K562 (cell line): ENCODE data around the gene UNKL. TPM values are rescaled to one million over a fixed set of nuclear protein-coding genes. Genes with fewer than 3 reads are reported as not detected.

Experiments used
- ATAC-seq: fragments of 200-7000 bp; cut with Tn5 transposase; 3 replicates; pipeline ENCODE4 v1.9.1; 2020; ENCODE audit warnings: moderate library complexity
- BruUV-seq: library from RNA; stranded (reverse); fragments of 400-500 nt; replicated peaks from 2 replicates; lab custom pipeline; 2021; lab: Mats Ljungman, UMichigan
- CTCF ChIA-PET: fragments of 300-600 bp; formaldehyde crosslinking; extraction: SDS; loops from one replicate; lab custom pipeline; 2021; ENCODE audit warnings: low intra/inter-chr PET ratio; lab: Yijun Ruan, JAX
- POLR2A ChIA-PET: fragments of 300-600, 350-650 bp; sonication (Branson Sonifier 250); formaldehyde crosslinking; extraction: SDS; loops from one replicate; lab custom pipeline; 2021; ENCODE audit warnings: antibody characterized with exemption, inconsistent platforms; lab: Yijun Ruan, JAX
- DNase-seq, 4 experiments: peaks; one replicate each; pipeline versions ENCODE4 v3.0.0 to v3.0.0-alpha.2; 2011 to 2018; ENCODE audit warnings: low spot score in 3 of 4, mixed read lengths in 3 of 4; ENCODE audit errors: extremely low read depth in 1 of 4
- FAIRE-seq: peaks from 2 replicates; lab custom pipeline; 2011; peaks lifted over from hg19 to GRCh38; lab: Jason Lieb, UNC
- H2AFZ ChIP-seq: 2 replicates; pipeline ENCODE4 v1.6.0; 2011; ENCODE audit warnings: low read depth, low read length, control low read depth, inconsistent platforms
- H3K27ac ChIP-seq: fragments of 200-600 bp; 3 replicates; pipeline ENCODE4 v1.8.0; 2011; ENCODE audit warnings: low read depth, mild to moderate bottlenecking, control low read depth, inconsistent platforms, low read length, moderate library complexity, mixed read lengths; ENCODE audit errors: extremely low read depth
- H3K27me3 ChIP-seq, 2 experiments: fragments of 300-600 bp in 1 of 2; 2 replicates in 1 of 2; 3 replicates in 1 of 2; pipeline versions ENCODE4 v1.6.0 to v1.8.0; 2011; ENCODE audit warnings: inconsistent platforms in 2 of 2, low read length in 2 of 2, mild to moderate bottlenecking in 1 of 2, mixed read lengths in 1 of 2, moderate library complexity in 1 of 2; ENCODE audit not compliant: control insufficient read depth in 2 of 2, insufficient read depth in 2 of 2
- H3K36me3 ChIP-seq: fragments of 300-600 bp; 3 replicates; pipeline ENCODE4 v1.8.0; 2011; ENCODE audit warnings: mild to moderate bottlenecking, low read length, inconsistent platforms; ENCODE audit not compliant: control insufficient read depth, insufficient read depth
- H3K4me1 ChIP-seq, 2 experiments: fragments of 200-600 bp in 1 of 2; replicated peaks in 1 of 2; 2 replicates in 1 of 2; 3 replicates in 1 of 2; pipeline versions ENCODE4 v1.5.1 to v1.8.0; 2011; ENCODE audit warnings: inconsistent platforms in 2 of 2, low read length in 2 of 2, mild to moderate bottlenecking in 1 of 2, mixed read lengths in 1 of 2, moderate library complexity in 1 of 2; ENCODE audit not compliant: control insufficient read depth in 2 of 2, insufficient read depth in 2 of 2
- H3K4me2 ChIP-seq: 2 replicates; pipeline ENCODE4 v1.6.1; 2011; ENCODE audit warnings: low read length, control low read depth, inconsistent platforms, mixed read lengths; ENCODE audit not compliant: insufficient read depth
- H3K4me3 ChIP-seq: fragments of 200-600 bp; sonication (generic), shearing (Covaris generic); 2 replicates; pipeline ENCODE4 v1.5.1; 2016; ENCODE audit warnings: control low read depth, inconsistent platforms
- H3K79me2 ChIP-seq: fragments of 200-600 bp; 3 replicates; pipeline ENCODE4 v1.8.0; 2011; ENCODE audit warnings: low read length, inconsistent platforms; ENCODE audit not compliant: control insufficient read depth, insufficient read depth
- H3K9ac ChIP-seq, 2 experiments: 2 replicates each; pipeline versions ENCODE4 v1.6.0 to v1.6.1; 2011; ENCODE audit warnings: low read depth in 2 of 2, low read length in 2 of 2, control low read depth in 1 of 2, inconsistent platforms in 1 of 2, mild to moderate bottlenecking in 1 of 2, mixed read lengths in 1 of 2; ENCODE audit not compliant: insufficient read depth in 1 of 2
- H3K9me1 ChIP-seq: one replicate; pipeline ENCODE4 v1.6.0; 2011; ENCODE audit warnings: inconsistent platforms, mild to moderate bottlenecking, low read length, moderate library complexity; ENCODE audit not compliant: control insufficient read depth, insufficient read depth
- H3K9me3 ChIP-seq: replicated peaks from 2 replicates; pipeline ENCODE4 v1.5.1; 2011; ENCODE audit warnings: low read depth, low read length, inconsistent platforms; ENCODE audit not compliant: control insufficient read depth, insufficient read depth
- H4K20me1 ChIP-seq: replicated peaks from 2 replicates; pipeline ENCODE4 v1.6.1; 2011; ENCODE audit warnings: low read length, inconsistent platforms, mixed read lengths; ENCODE audit not compliant: control insufficient read depth, insufficient read depth
- BRF2 ChIP-seq: IDR thresholded peaks from 3 replicates; pipeline ENCODE4 v1.6.1; 2011; ENCODE audit warnings: borderline replicate concordance, mild to moderate bottlenecking; ENCODE audit not compliant: insufficient read length, insufficient read depth
- GTF2B ChIP-seq: IDR thresholded peaks from 2 replicates; pipeline ENCODE4 v1.6.1; 2011; ENCODE audit not compliant: insufficient read length; ENCODE audit errors: extremely low read depth
- HNRNPL ChIP-seq: fragments of 200-400 bp; formaldehyde crosslinking; IDR thresholded peaks from 2 replicates; pipeline ENCODE4 v1.6.1; 2017; ENCODE audit warnings: low read depth, mild to moderate bottlenecking, low read length
- RBFOX2 ChIP-seq: fragments of 200-400 bp; formaldehyde crosslinking; IDR thresholded peaks from 2 replicates; pipeline ENCODE4 v1.6.1; 2017; ENCODE audit warnings: low read depth, mild to moderate bottlenecking, low read length, moderate library complexity
- STAT5A ChIP-seq: IDR thresholded peaks from 2 replicates; pipeline ENCODE4 v1.6.1; 2012; ENCODE audit warnings: low read length, inconsistent platforms, borderline replicate concordance
- TSHZ1 ChIP-seq: fragments of 250-450 bp; sonication (Bioruptor Pico); IDR thresholded peaks from 2 replicates; pipeline ENCODE4 v1.4.0; 2020; ENCODE audit warnings: mild to moderate bottlenecking, moderate library complexity
- ZNF23 ChIP-seq: fragments of 250-450 bp; sonication (Bioruptor Pico); IDR thresholded peaks from 2 replicates; pipeline ENCODE4 v1.4.0; 2020; ENCODE audit warnings: mild to moderate bottlenecking
- ZZZ3 ChIP-seq: fragments of 450-650 bp; IDR thresholded peaks from 2 replicates; pipeline ENCODE4 v1.6.1; 2016; ENCODE audit warnings: antibody characterized with exemption, mild to moderate bottlenecking, moderate library complexity
- WGBS: fragments of 100-300 bp; shearing (Covaris generic); methylation state at CpG from one replicate; pipeline ENCODE4 v1.1.6; 2016; ENCODE audit warnings: low coverage, mixed read lengths; ENCODE audit not compliant: insufficient coverage; ENCODE audit errors: missing lambda C conversion rate; 5-methylcytosine and 5-hydroxymethylcytosine counted together
- in situ Hi-C: fragments of 300-500 bp; cut with MboI; formaldehyde crosslinking; loops from 4 replicates; pipeline ENCODE4 v1.15.0; 2018; ENCODE audit warnings: inconsistent platforms, mixed read lengths
- intact Hi-C: fragments of 100-400 bp; cut with micrococcal nuclease; formaldehyde crosslinking; loops from 2 replicates; pipeline ENCODE4 v1.14.2; 2022
- polyA plus RNA-seq, 8 experiments: library from polyadenylated mRNA; depleted of rRNA in 4 of 8; stranded (reverse) in 5 of 8; unstranded in 3 of 8; fragments of >200 nt; fragmentation: Nextera tagmentation in 2 of 8; fragmentation: Illumina TruSeq in 1 of 8; extraction: Ambion mirVana in 2 of 8; extraction: Trizol in 1 of 8; gene quantifications; 2 replicates each; pipeline versions ENCODE4 v1.2.1 to v1.2.3, GENCODE V29; 2011 to 2014; ENCODE audit warnings: inconsistent platforms in 1 of 8, missing spikeins in 1 of 8
- total RNA-seq, 7 experiments: library from RNA; depleted of rRNA in 6 of 7; stranded (reverse); fragments of >200 nt in 6 of 7; fragmentation: Illumina TruSeq in 2 of 7; extraction: Trizol in 2 of 7; gene quantifications; 2 replicates each; pipeline versions ENCODE4 v1.2.1 to v1.2.3, GENCODE V29; 2011 to 2021; ENCODE audit warnings: low replicate concordance in 1 of 7
- TF ChIP-seq, protein P1 (sequence below): sonication (generic); formaldehyde crosslinking; IDR thresholded peaks from 2 replicates; pipeline ENCODE4 v1.8.1; 2023; ENCODE audit warnings: mild to moderate bottlenecking, missing genetic modification reagents
- TF ChIP-seq, protein P2 (sequence below): fragments of 450-650 bp; IDR thresholded peaks from 2 replicates; pipeline ENCODE4 v1.6.1; 2018; ENCODE audit not compliant: partially characterized antibody

Gene UNKL
- total and polyA plus RNA-seq, 9 of the 15 experiments (the other 6 are each of a cell fraction or from before 2014, with no cell fraction given): 0.37 to 30.2 (median 5.1) TPM

- DNase-seq: no peak
- H3K4me3 ChIP-seq: no peak overlapping the region
- peak; percentile 12; the same call in 1 of the 3 replicates for ATAC-seq
- H4K20me1 ChIP-seq: peaks cover 9% of the 10 kb centered on the region; the same call in 1 of the 2 replicates
- FAIRE-seq: no peak
- no peak overlapping the region for H2AFZ ChIP-seq
- H3K9me1 ChIP-seq: peaks cover 3% of the 10 kb centered on the region
- in situ Hi-C loops (no loop called here), intact Hi-C loops (no loop called here)
- no peak overlapping the region for H3K27ac ChIP-seq
- peaks cover 0 to 17% of the 10 kb centered on the region in 2 experiments; a peak in 1 of 5 replicates for H3K4me1 ChIP-seq
- CTCF ChIA-PET: no interaction called here
- peak overlapping the region in 1 of 2 experiments; percentile 2; a peak in 2 of 4 replicates for H3K9ac ChIP-seq
- H3K36me3 ChIP-seq: peaks cover 93% of the 10 kb centered on the region
- H3K79me2 ChIP-seq: peaks cover 21% of the 10 kb centered on the region
- 95% methylated on average over 32 of the region's 33 CpGs for WGBS
- POLR2A ChIA-PET: interaction anchor here (0.6 to 1.9 kb wide), 2 partner anchors 12 to 26 kb away, joined by 3 to 5 read pairs; no protein-coding TSS in a partner anchor
- H3K9me3 ChIP-seq: no peaks in the 10 kb centered on the region
- no peak overlapping the region for H3K4me2 ChIP-seq
- no TSS peak for BruUV-seq
- H3K27me3 ChIP-seq: no peaks in the 10 kb centered on the region
- TF ChIP-seq ZZZ3 (no peak), TSHZ1 (CRISPR knock-in tag) (no peak), GTF2B (no peak), BRF2 (no peak), ZNF23 (CRISPR knock-in tag) (no peak), HNRNPL (no peak), RBFOX2 (peak; percentile 66), STAT5A (no peak)
- TF ChIP-seq, protein P1, sequence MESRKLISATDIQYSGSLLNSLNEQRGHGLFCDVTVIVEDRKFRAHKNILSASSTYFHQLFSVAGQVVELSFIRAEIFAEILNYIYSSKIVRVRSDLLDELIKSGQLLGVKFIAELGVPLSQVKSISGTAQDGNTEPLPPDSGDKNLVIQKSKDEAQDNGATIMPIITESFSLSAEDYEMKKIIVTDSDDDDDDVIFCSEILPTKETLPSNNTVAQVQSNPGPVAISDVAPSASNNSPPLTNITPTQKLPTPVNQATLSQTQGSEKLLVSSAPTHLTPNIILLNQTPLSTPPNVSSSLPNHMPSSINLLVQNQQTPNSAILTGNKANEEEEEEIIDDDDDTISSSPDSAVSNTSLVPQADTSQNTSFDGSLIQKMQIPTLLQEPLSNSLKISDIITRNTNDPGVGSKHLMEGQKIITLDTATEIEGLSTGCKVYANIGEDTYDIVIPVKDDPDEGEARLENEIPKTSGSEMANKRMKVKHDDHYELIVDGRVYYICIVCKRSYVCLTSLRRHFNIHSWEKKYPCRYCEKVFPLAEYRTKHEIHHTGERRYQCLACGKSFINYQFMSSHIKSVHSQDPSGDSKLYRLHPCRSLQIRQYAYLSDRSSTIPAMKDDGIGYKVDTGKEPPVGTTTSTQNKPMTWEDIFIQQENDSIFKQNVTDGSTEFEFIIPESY (CRISPR knock-in tag): peak; percentile 96
- TF ChIP-seq, protein P2, sequence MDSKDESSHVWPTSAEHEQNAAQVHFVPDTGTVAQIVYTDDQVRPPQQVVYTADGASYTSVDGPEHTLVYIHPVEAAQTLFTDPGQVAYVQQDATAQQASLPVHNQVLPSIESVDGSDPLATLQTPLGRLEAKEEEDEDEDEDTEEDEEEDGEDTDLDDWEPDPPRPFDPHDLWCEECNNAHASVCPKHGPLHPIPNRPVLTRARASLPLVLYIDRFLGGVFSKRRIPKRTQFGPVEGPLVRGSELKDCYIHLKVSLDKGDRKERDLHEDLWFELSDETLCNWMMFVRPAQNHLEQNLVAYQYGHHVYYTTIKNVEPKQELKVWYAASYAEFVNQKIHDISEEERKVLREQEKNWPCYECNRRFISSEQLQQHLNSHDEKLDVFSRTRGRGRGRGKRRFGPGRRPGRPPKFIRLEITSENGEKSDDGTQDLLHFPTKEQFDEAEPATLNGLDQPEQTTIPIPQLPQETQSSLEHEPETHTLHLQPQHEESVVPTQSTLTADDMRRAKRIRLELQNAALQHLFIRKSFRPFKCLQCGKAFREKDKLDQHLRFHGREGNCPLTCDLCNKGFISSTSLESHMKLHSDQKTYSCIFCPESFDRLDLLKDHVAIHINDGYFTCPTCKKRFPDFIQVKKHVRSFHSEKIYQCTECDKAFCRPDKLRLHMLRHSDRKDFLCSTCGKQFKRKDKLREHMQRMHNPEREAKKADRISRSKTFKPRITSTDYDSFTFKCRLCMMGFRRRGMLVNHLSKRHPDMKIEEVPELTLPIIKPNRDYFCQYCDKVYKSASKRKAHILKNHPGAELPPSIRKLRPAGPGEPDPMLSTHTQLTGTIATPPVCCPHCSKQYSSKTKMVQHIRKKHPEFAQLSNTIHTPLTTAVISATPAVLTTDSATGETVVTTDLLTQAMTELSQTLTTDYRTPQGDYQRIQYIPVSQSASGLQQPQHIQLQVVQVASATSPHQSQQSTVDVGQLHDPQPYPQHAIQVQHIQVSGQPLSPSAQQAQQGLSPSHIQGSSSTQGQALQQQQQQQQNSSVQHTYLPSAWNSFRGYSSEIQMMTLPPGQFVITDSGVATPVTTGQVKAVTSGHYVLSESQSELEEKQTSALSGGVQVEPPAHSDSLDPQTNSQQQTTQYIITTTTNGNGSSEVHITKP: no peak
Observed at GRCh38 chr16:1319041-1319440, 95.5 kb downstream of the UNKL start.
